Stomach (tissue), 9 donors: ENCODE measurements around the gene ZNF792. TPM values are rescaled to one million over a fixed set of nuclear protein-coding genes. Genes with fewer than 3 reads are reported as not detected.

Source experiments
- DNase-seq, 2 donors: peaks; one replicate each; pipeline versions ENCODE4 v3.0.0 to v3.0.0-alpha.2; 2013 to 2019
- H3K27ac ChIP-seq, 5 donors: fragments of 200-600 bp in 4 of 5; sonication (generic) in 4 of 5; one replicate each; pipeline ENCODE4 v1.5.1; 2013 to 2019; ENCODE audit warnings: mild to moderate bottlenecking in 1 of 5, moderate library complexity in 1 of 5
- H3K27me3 ChIP-seq, 3 donors: fragments of 200-600 bp; sonication (generic); one replicate each; pipeline ENCODE4 v1.5.1; 2017 to 2019; ENCODE audit warnings: mixed run types in 1 of 3
- H3K36me3 ChIP-seq, 4 donors: fragments of 200-600 bp; sonication (generic); 1 replicate in 3 of 4; 2 replicates in 1 of 4; pipeline ENCODE4 v1.5.1; 2016 to 2019
- H3K4me1 ChIP-seq, 4 donors: fragments of 200-600 bp; sonication (generic); one replicate each; pipeline ENCODE4 v1.5.1; 2016 to 2019
- H3K4me3 ChIP-seq, 4 donors: fragments of 200-600 bp; sonication (generic) in 3 of 4; one replicate each; pipeline ENCODE4 v1.5.1; 2016 to 2019; ENCODE audit warnings: mild to moderate bottlenecking in 1 of 4
- H3K9me3 ChIP-seq, 4 donors: fragments of 200-600 bp; sonication (generic); one replicate each; pipeline ENCODE4 v1.5.1; 2016 to 2019
- EP300 ChIP-seq: sonication (generic); formaldehyde crosslinking; IDR thresholded peaks from one replicate; pipeline ENCODE4 v1.6.1; 2017; ENCODE audit warnings: antibody characterized with exemption
- POLR2A ChIP-seq, 4 donors: fragments of 450-650 bp; IDR thresholded peaks; one replicate each; pipeline ENCODE4 v1.6.1; 2016; ENCODE audit warnings: antibody characterized with exemption in 4 of 4, control low read depth in 2 of 4, mild to moderate bottlenecking in 1 of 4, moderate library complexity in 1 of 4
- POLR2AphosphoS5 ChIP-seq, 3 donors: sonication (generic); formaldehyde crosslinking; IDR thresholded peaks; one replicate each; pipeline ENCODE4 v1.6.1; 2016; ENCODE audit warnings: antibody characterized with exemption in 3 of 3
- WGBS, 5 donors: extraction: QIAGEN DNeasy Blood & Tissue Kit in 3 of 5; methylation state at CpG; one replicate each; pipeline versions ENCODE4 v1.1.5 to v1.1.7; 2013 to 2018; 5-methylcytosine and 5-hydroxymethylcytosine counted together
- intact Hi-C: fragments of 100-400 bp; cut with DNase I; formaldehyde crosslinking; loops from one replicate; pipeline ENCODE4 v1.15.1; 2023; ENCODE audit warnings: low total_unique reads
- polyA plus RNA-seq, 3 donors: library from polyadenylated mRNA; stranded (reverse); fragments of 200-250 nt; gene quantifications; one replicate each; pipeline ENCODE4 v1.2.3, GENCODE V29; 2013
- total RNA-seq, 5 donors: library from RNA; depleted of rRNA; stranded (reverse); fragments of >200 nt; gene quantifications; one replicate each; pipeline versions ENCODE4 v1.1.0 to v1.2.3, GENCODE V29; 2014 to 2016
- TF ChIP-seq, protein P1 (sequence below), 7 experiments: fragments of 450-650 bp in 4 of 7; fragments of 200-600 bp in 3 of 7; sonication (generic) in 3 of 7; IDR thresholded peaks; one replicate each; pipeline ENCODE4 v1.5.1; 2016 to 2019; ENCODE audit warnings: antibody characterized with exemption in 7 of 7, control low read depth in 2 of 7, mild to moderate bottlenecking in 1 of 7
- donor health status: healthy with polysubstance abuse.
- donor health status: Bipolar disorder and iron deficiency.
- donor health status: healthy.

The ZNF792 gene
- total and polyA plus RNA-seq, 8 donors: 0.78 to 14.3 (median 1.9) TPM

DNA sequence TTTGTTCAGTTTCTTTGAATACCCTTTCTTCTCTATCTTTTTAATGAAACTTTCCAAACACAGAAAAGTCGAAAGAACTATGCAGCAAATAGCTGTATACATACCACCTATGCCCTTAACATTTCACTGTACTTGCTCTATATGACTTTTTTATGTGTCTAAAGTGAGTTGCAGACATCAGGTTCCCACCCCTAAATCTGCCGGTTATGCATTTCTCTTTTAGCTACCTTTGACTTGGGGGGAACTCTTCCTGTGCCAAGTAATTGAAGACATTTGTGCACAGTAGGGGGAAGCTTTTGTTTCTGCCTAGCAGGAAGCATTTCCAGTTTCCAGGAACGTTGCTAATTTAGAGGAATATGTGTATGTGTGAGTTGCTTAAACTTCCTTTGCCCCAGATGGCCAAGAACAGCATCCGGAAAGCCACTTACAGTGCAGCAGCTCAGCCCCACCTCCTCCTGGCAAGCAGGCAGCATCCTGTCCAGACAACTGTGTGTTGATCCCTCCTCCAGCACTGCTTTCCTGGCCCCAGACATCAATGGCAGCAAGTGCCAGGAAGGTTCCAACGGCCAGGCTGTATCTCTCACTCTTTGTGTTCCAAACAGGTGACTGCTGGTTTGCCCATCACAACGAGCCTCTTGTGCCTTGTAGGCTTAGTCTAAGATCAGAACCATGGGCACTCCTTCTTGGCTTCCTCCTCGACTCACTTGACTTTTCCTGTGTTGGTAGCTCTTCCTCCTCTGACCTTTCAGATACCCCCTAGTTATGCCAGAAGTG, 21.4 kb upstream of the ZNF792 start:
- intact Hi-C loops: no loop called here
- 10 to 19% (median 17%) methylated on average over 7 of the region's 7 CpGs for WGBS, 5 donors
- peak overlapping the region in 3 of 5 donors; percentile 19 to 61 (median 34) for H3K27ac ChIP-seq
- no peaks in the 10 kb centered on the region for H3K36me3 ChIP-seq
- DNase-seq: peak; percentile 57 to 79
- H3K27me3 ChIP-seq: no peaks in the 10 kb centered on the region
- TF ChIP-seq POLR2A (IDR thresholded peaks at IDR 0.05) (no peak), POLR2AphosphoS5 (IDR thresholded peaks at IDR 0.05) (peak in 2 of 3 donors; percentile 12 to 44), EP300 (peak; percentile 47)
- TF ChIP-seq, protein P1, sequence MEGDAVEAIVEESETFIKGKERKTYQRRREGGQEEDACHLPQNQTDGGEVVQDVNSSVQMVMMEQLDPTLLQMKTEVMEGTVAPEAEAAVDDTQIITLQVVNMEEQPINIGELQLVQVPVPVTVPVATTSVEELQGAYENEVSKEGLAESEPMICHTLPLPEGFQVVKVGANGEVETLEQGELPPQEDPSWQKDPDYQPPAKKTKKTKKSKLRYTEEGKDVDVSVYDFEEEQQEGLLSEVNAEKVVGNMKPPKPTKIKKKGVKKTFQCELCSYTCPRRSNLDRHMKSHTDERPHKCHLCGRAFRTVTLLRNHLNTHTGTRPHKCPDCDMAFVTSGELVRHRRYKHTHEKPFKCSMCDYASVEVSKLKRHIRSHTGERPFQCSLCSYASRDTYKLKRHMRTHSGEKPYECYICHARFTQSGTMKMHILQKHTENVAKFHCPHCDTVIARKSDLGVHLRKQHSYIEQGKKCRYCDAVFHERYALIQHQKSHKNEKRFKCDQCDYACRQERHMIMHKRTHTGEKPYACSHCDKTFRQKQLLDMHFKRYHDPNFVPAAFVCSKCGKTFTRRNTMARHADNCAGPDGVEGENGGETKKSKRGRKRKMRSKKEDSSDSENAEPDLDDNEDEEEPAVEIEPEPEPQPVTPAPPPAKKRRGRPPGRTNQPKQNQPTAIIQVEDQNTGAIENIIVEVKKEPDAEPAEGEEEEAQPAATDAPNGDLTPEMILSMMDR (IDR thresholded peaks at IDR 0.05): no peak
- H3K4me1 ChIP-seq: peaks cover 0 to 12% (median 11%) of the 10 kb centered on the region in 4 donors
- no peaks in the 10 kb centered on the region for H3K9me3 ChIP-seq
- no peak overlapping the region for H3K4me3 ChIP-seq

DNA sequence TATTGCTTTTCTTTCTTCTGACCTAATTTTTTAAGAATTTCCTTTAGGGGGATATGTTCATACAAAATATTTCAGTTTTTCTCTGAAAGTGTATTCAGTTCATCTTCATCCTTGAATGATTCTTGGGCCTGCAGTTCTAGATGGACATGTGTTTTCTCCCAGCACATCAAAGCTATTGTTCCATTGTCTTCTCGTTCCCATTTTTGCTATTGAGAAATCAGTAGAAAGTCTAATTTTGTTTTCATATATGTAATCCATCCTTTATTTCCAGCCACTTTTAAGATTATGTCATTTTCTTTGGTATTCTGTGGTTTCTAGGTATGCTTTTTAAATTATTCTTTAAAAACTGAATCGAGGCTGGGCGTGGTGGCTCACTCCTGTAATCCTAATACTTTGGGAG, 20.3 kb upstream of the ZNF792 start:
- Histone ChIP-seq H3K4me3 (no peak overlapping the region), H3K9me3 (no peaks in the 10 kb centered on the region), H3K4me1 (peaks cover 0 to 12% (median 11%) of the 10 kb centered on the region in 4 donors), H3K27ac (peak overlapping the region in 1 of 5 donors; percentile 34), H3K27me3 (no peaks in the 10 kb centered on the region), H3K36me3 (no peaks in the 10 kb centered on the region)
- no peak for DNase-seq
- 92 to 97% (median 93%) methylated on average over 3 of the region's 3 CpGs for WGBS, 5 donors
- no peak for TF ChIP-seq POLR2A (IDR thresholded peaks at IDR 0.05)
- no peak for TF ChIP-seq POLR2AphosphoS5 (IDR thresholded peaks at IDR 0.05)
- TF ChIP-seq EP300: no peak
- TF ChIP-seq, protein P1 (IDR thresholded peaks at IDR 0.05): no peak
- intact Hi-C loops: no loop called here

DNA sequence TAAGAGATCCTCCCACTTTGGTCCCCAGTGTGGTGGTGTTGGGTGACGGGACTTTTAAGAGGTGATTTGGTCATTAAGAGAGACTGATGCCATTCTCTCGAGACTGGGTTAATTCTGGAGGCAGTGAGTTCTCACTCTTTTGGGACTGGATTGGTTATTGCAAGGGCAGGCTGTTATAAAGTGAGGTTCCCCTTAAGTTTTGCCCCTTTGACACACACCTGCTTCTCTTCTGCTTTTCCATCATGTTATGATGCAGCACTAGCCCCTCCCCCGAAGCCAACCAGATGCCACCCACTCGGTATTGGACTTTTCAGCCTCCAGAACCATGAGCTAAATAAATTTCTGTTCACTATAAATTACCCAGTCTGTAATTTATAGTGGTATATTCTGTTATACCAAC, 19.8 kb upstream of the ZNF792 start:
- H3K4me3 ChIP-seq: no peak overlapping the region
- no peak overlapping the region for H3K27ac ChIP-seq
- no peaks in the 10 kb centered on the region for H3K9me3 ChIP-seq
- 87 to 94% (median 90%) methylated on average over 4 of the region's 4 CpGs for WGBS, 5 donors
- H3K27me3 ChIP-seq: no peaks in the 10 kb centered on the region
- peaks cover 0 to 12% (median 11%) of the 10 kb centered on the region in 4 donors for H3K4me1 ChIP-seq
- intact Hi-C loops: no loop called here
- no peak for DNase-seq
- TF ChIP-seq EP300 (no peak), POLR2AphosphoS5 (IDR thresholded peaks at IDR 0.05) (no peak), POLR2A (IDR thresholded peaks at IDR 0.05) (no peak)
- TF ChIP-seq, protein P1 (IDR thresholded peaks at IDR 0.05): no peak
- H3K36me3 ChIP-seq: no peaks in the 10 kb centered on the region

DNA sequence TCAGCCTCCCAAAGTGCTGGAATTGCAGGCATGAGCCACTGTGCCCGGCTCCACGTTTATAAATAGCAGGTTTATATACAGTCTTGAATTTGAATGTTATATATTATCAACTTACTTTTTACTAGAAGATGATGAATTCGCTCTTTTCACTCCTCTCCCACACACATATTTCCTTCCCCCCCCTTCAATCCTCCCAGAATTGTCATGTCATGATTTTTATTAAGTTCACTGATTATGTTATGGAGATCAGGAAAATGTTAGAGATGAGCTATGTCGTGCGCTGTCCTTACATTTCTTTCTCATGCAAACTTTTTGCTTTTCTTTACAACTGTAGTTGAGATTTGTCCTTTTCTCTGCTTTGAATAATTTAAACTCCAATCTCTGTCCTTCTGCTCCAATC, 18.2 kb upstream of the ZNF792 start:
- Histone ChIP-seq H3K4me1 (peaks cover 0 to 12% (median 11%) of the 10 kb centered on the region in 4 donors), H3K27ac (no peak overlapping the region), H3K36me3 (no peaks in the 10 kb centered on the region), H3K27me3 (no peaks in the 10 kb centered on the region), H3K9me3 (no peaks in the 10 kb centered on the region), H3K4me3 (no peak overlapping the region)
- no peak for TF ChIP-seq EP300
- no peak for TF ChIP-seq POLR2AphosphoS5 (IDR thresholded peaks at IDR 0.05)
- no peak for TF ChIP-seq POLR2A (IDR thresholded peaks at IDR 0.05)
- TF ChIP-seq, protein P1 (IDR thresholded peaks at IDR 0.05): no peak
- WGBS, 5 donors: 72 to 83% (median 78%) methylated on average over 5 of the region's 5 CpGs
- intact Hi-C loops: no loop called here
- no peak for DNase-seq
